HG03442 (cell line): ENCODE measurements around the gene PHKA1.
"Not testable (repeated sequence)": the region's sequence is repeated elsewhere in the genome, so short reads cannot be mapped to it uniquely, and the experiment has no call there.

Source experiments
- ATAC-seq: cut with Tn5 transposase; IDR thresholded peaks from one replicate; pipeline ENCODE4 v1.9.1; 2021; ENCODE audit warnings: mild to moderate bottlenecking, moderate library complexity; ENCODE audit not compliant: unreplicated experiment

The PHKA1 gene

GRCh38 chrX:72713599-72714477, at the start of gene PHKA1:
Gene PHKA1 (minus strand): TSS chrX:72714306. CDS start chrX:72713880, 426 bp downstream.
- not testable (repeated sequence) for ATAC-seq

- ATAC-seq: not testable (repeated sequence)
These were observed 46.3 kb upstream of the PHKA1 start for GRCh38 chrX:72760454-72760853.

GRCh38 chrX:72748545-72748944, 34.4 kb upstream of the PHKA1 start:
- not testable (repeated sequence) for ATAC-seq

- not testable (repeated sequence) for ATAC-seq
These were observed 31.4 kb upstream of the PHKA1 start for GRCh38 chrX:72745546-72745945.

GRCh38 chrX:72735561-72735960, 21.5 kb upstream of the PHKA1 start:
- no peak for ATAC-seq

- ATAC-seq: not testable (repeated sequence)
These were observed 19.5 kb upstream of the PHKA1 start for GRCh38 chrX:72733636-72734035.

GRCh38 chrX:72727846-72728245, 13.7 kb upstream of the PHKA1 start:
- ATAC-seq: no peak

GRCh38 chrX:72716766-72717165, 2.7 kb upstream of the PHKA1 start:
- no peak for ATAC-seq

- no peak for ATAC-seq
These were observed 1.4 kb upstream of the PHKA1 start for GRCh38 chrX:72715546-72715945.

GRCh38 chrX:72714478-72714916, 391 bp upstream of the PHKA1 start:
- no peak for ATAC-seq

GRCh38 chrX:72713130-72713529, 976 bp downstream of the PHKA1 start:
- ATAC-seq: no peak

- no peak for ATAC-seq
These were observed 1.9 kb downstream of the PHKA1 start for GRCh38 chrX:72712094-72712755.

- no peak for ATAC-seq
These were observed 8.3 kb downstream of the PHKA1 start for GRCh38 chrX:72705814-72706213.

GRCh38 chrX:72705111-72705510, 9.0 kb downstream of the PHKA1 start:
- no peak for ATAC-seq

GRCh38 chrX:72694170-72694569, 19.9 kb downstream of the PHKA1 start:
- ATAC-seq: no peak

- no peak for ATAC-seq
These were observed 20.6 kb downstream of the PHKA1 start for GRCh38 chrX:72693477-72693876.

- ATAC-seq: no peak
These were observed 26.7 kb downstream of the PHKA1 start for GRCh38 chrX:72687396-72687795.

- no peak for ATAC-seq
These were observed 28.2 kb downstream of the PHKA1 start for GRCh38 chrX:72685810-72686456.

- no peak for ATAC-seq
These were observed 29.1 kb downstream of the PHKA1 start for GRCh38 chrX:72685018-72685417.

GRCh38 chrX:72683631-72684030, 30.5 kb downstream of the PHKA1 start:
- no peak for ATAC-seq

GRCh38 chrX:72676465-72676864, 37.6 kb downstream of the PHKA1 start:
- no peak for ATAC-seq

GRCh38 chrX:72673951-72674350, 40.2 kb downstream of the PHKA1 start:
- not testable (repeated sequence) for ATAC-seq
